BLaER1 (cell line): ENCODE results near the gene ARPC1B.
A peak's percentile ranks its signal among the peaks of the same experiment; 100 is the strongest.
"Not testable (repeated sequence)": the region's sequence is repeated elsewhere in the genome, so short reads cannot be mapped to it uniquely, and the experiment has no call there.

Experiments
- H3K27ac ChIP-seq: shearing (Covaris generic); formaldehyde crosslinking; 2 replicates; pipeline ENCODE4 v1.8.1; 2022
- H3K27me3 ChIP-seq: shearing (Covaris generic); formaldehyde crosslinking; 2 replicates; pipeline ENCODE4 v1.8.1; 2022
- H3K36me3 ChIP-seq: shearing (Covaris generic); formaldehyde crosslinking; 2 replicates; pipeline ENCODE4 v1.8.1; 2022
- H3K4me1 ChIP-seq: shearing (Covaris generic); formaldehyde crosslinking; 2 replicates; pipeline ENCODE4 v1.8.1; 2022
- H3K4me2 ChIP-seq: shearing (Covaris generic); formaldehyde crosslinking; 2 replicates; pipeline ENCODE4 v1.8.1; 2022
- H3K4me3 ChIP-seq: shearing (Covaris generic); formaldehyde crosslinking; 2 replicates; pipeline ENCODE4 v1.8.1; 2022
- H3K9ac ChIP-seq: shearing (Covaris generic); formaldehyde crosslinking; 2 replicates; pipeline ENCODE4 v1.8.1; 2022
- H3K9me3 ChIP-seq: shearing (Covaris generic); formaldehyde crosslinking; 2 replicates; pipeline ENCODE4 v1.8.1; 2022
- H4K20me1 ChIP-seq: shearing (Covaris generic); formaldehyde crosslinking; 2 replicates; pipeline ENCODE4 v1.8.1; 2022
- Cebpa-rat ChIP-seq: shearing (Covaris generic); IDR thresholded peaks from 2 replicates; pipeline ENCODE4 v1.8.1; 2022

The ARPC1B gene

GRCh38 chr7:99368750-99369389, 5.7 kb upstream of the ARPC1B start:
- H3K4me1 ChIP-seq = peaks cover 2% of the 10 kb centered on the region; the same call in 1 of the 2 replicates
- 0 out of 2 replicates have a peak, but pooled peaks cover 5% of the 10 kb centered on the region for H4K20me1 ChIP-seq
- no peak overlapping the region for H3K4me2 ChIP-seq
- H3K36me3 ChIP-seq = peaks cover 55% of the 10 kb centered on the region
- no peak overlapping the region for H3K27ac ChIP-seq
- no peaks in the 10 kb centered on the region for H3K9me3 ChIP-seq
- TF ChIP-seq Cebpa-rat = no peak
- no peak overlapping the region for H3K4me3 ChIP-seq
- no peaks in the 10 kb centered on the region for H3K27me3 ChIP-seq
- H3K9ac ChIP-seq = no peak overlapping the region

- H3K4me3 ChIP-seq = no peak overlapping the region
- no peak for TF ChIP-seq Cebpa-rat
- no peaks in the 10 kb centered on the region for H3K27me3 ChIP-seq
- 0 out of 2 replicates have a peak, but pooled peaks cover 3% of the 10 kb centered on the region for H4K20me1 ChIP-seq
- peaks cover 45% of the 10 kb centered on the region for H3K36me3 ChIP-seq
- peaks cover 4% of the 10 kb centered on the region; the same call in 1 of the 2 replicates for H3K4me1 ChIP-seq
- H3K9ac ChIP-seq = no peak overlapping the region
- H3K27ac ChIP-seq = no peak overlapping the region
- no peaks in the 10 kb centered on the region for H3K9me3 ChIP-seq
- no peak overlapping the region for H3K4me2 ChIP-seq
Observed at GRCh38 chr7:99369767-99370391, 4.7 kb upstream of the ARPC1B start.

DNA sequence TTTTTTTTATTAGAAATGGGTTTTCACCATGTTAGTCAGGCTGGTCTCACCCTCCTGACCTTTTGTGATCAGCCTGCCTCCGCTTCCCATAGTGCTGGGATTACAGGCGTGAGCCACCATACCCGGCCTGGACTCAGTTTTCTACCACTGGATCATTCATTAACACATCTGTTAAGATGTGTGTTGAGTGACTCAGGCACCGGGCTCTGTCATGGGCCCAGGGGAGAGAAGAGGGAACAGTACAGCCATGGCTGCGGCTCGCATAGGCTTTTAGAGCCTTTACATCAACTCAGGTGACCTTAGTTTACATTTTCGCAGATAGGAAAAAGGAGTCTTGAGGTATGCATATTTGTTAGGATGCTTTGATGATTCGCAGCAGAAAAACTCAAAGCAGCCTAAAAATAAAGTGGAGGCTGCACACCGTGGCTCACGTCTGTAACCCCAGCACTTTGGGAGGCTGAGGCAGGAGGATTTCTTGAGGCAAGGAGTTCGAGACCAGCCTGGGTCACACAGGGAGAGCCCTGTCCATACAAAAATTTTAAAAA, 3.1 kb upstream of the ARPC1B start:
- H3K9ac ChIP-seq = no peak overlapping the region; the same call in 1 of the 2 replicates
- peaks cover 29% of the 10 kb centered on the region for H3K36me3 ChIP-seq
- TF ChIP-seq Cebpa-rat = no peak
- H3K4me1 ChIP-seq = peaks cover 15% of the 10 kb centered on the region
- no peak overlapping the region for H3K4me2 ChIP-seq
- no peak overlapping the region for H3K4me3 ChIP-seq
- peaks cover 12% of the 10 kb centered on the region for H4K20me1 ChIP-seq
- H3K27ac ChIP-seq = no peak overlapping the region
- H3K27me3 ChIP-seq = no peaks in the 10 kb centered on the region
- no peaks in the 10 kb centered on the region for H3K9me3 ChIP-seq

GRCh38 chr7:99372275-99373090, 2.0 kb upstream of the ARPC1B start:
- H3K9me3 ChIP-seq = no peaks in the 10 kb centered on the region
- H3K4me2 ChIP-seq = no peak overlapping the region
- H3K9ac ChIP-seq = no peak overlapping the region
- peaks cover 20% of the 10 kb centered on the region for H3K4me1 ChIP-seq
- 0 out of 2 replicates have a peak, but pooled peaks have one; percentile 17 for TF ChIP-seq Cebpa-rat
- H3K27me3 ChIP-seq = no peaks in the 10 kb centered on the region
- H3K27ac ChIP-seq = no peak overlapping the region
- peaks cover 29% of the 10 kb centered on the region for H3K36me3 ChIP-seq
- no peak overlapping the region for H3K4me3 ChIP-seq
- H4K20me1 ChIP-seq = peaks cover 23% of the 10 kb centered on the region

DNA sequence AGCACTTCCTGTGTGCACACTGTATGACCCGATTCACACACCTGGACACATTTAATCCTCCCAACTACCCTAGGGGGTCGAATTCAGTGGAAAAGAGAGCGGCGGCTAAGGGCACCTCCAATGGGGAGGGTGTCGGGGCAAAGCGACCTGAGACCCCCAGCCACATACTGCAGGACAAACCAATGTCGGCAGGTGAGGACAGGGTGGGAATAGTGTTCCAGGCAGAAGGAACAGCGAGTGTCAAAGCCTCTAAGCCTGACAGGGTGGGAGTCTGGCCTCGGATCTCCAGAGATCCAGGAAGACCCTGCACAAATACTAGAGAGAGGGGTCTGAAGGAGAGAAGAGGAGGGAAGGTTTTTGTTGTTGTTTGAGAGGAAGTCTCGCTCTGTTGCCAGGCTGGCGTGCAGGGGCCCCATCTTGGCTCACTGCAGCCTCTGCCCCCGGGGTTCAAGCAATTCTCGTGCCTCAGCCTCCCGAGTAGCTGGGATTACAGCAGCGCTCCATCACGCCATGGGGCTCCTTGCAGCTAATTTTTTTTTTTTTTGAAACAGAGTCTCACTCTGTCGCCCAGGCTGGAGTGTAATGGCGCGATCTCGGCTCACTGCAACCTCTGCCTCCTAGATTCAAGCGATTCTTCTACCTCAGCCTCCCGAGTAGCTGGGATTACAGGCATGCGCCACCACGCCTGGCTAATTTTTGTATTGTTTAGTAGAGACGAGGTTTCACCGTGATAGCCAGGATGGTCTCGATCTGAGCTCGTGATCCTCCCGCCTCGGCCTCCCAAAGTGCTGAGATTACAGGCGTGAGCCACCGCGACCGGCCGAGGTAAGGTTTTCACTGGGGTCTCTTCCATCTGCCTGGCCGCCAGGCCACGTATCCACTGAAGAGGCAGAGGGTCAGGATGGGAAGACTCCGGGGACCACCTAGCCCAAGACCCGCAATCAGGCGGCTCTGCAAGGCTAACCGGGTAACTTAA, 1.2 kb upstream of the ARPC1B start:
- H3K9me3 ChIP-seq = no peaks in the 10 kb centered on the region
- H4K20me1 ChIP-seq = peaks cover 32% of the 10 kb centered on the region
- peak overlapping the region; percentile 78; the same call in 1 of the 2 replicates for H3K9ac ChIP-seq
- H3K4me2 ChIP-seq = peak overlapping the region; percentile 74
- H3K27me3 ChIP-seq = no peaks in the 10 kb centered on the region
- no peak for TF ChIP-seq Cebpa-rat
- peaks cover 33% of the 10 kb centered on the region for H3K36me3 ChIP-seq
- no peak overlapping the region for H3K27ac ChIP-seq
- H3K4me3 ChIP-seq = peak overlapping the region; percentile 82
- H3K4me1 ChIP-seq = peaks cover 20% of the 10 kb centered on the region

GRCh38 chr7:99375070-99375807, 709 bp downstream of the ARPC1B start:
- H3K4me1 ChIP-seq = peaks cover 37% of the 10 kb centered on the region
- peak overlapping the region; percentile 78 for H3K9ac ChIP-seq
- TF ChIP-seq Cebpa-rat = no peak
- H3K4me3 ChIP-seq = peak overlapping the region; percentile 82
- peak overlapping the region; percentile 74 for H3K4me2 ChIP-seq
- H4K20me1 ChIP-seq = peaks cover 44% of the 10 kb centered on the region
- peaks cover 23% of the 10 kb centered on the region for H3K36me3 ChIP-seq
- H3K27ac ChIP-seq = peak overlapping the region; percentile 75
- no peaks in the 10 kb centered on the region for H3K27me3 ChIP-seq
- H3K9me3 ChIP-seq = no peaks in the 10 kb centered on the region

DNA sequence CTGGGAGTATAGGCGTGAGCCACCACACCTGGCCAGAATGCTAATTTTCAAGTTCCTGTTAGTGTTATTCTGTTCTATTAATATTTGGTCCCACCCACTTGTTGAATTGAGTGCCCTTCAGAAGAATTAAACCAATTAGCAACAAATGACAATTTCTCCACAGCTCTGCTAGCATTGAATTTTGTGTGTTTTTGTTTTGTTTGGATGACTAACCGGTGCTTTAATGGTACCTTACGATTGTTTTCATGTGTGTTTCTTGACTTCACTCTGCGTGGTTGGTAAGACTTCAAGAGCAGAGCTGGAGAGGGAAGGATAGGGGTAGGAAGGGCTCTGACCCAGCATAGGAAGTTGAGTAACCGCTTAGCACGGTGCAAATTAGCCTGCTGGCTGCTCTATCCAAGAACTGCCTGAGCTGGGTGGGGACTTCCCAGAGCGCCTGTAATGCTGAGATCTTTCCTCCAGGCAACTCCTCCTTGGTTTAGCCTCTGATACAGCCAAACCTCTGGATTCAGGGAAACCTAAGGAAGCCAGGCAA, 4.6 kb downstream of the ARPC1B start:
- H3K4me3 ChIP-seq = peak overlapping the region; percentile 52; the same call in 1 of the 2 replicates

GRCh38 chr7:99379693-99380031, 5.1 kb downstream of the ARPC1B start:
- peak overlapping the region; percentile 76 for H3K9ac ChIP-seq
- peaks cover 81% of the 10 kb centered on the region for H4K20me1 ChIP-seq
- not testable (repeated sequence) for H3K27me3 ChIP-seq, H3K9me3 ChIP-seq
- H3K4me3 ChIP-seq = peak overlapping the region; percentile 52
- peak overlapping the region; percentile 87 for H3K27ac ChIP-seq
- H3K4me1 ChIP-seq = peaks cover 52% of the 10 kb centered on the region
- peak overlapping the region; percentile 85 for H3K4me2 ChIP-seq
- peaks cover 56% of the 10 kb centered on the region for H3K36me3 ChIP-seq

More for the DNA sequence above, 4.6 kb downstream of the ARPC1B start:
- Histone ChIP-seq H3K36me3 (peaks cover 51% of the 10 kb centered on the region), H3K27ac (peak overlapping the region; percentile 87), H3K4me2 (peak overlapping the region; percentile 85), H3K4me1 (peaks cover 52% of the 10 kb centered on the region), H4K20me1 (peaks cover 77% of the 10 kb centered on the region), H3K9me3 (no peaks in the 10 kb centered on the region), H3K9ac (peak overlapping the region; percentile 76), H3K27me3 (no peaks in the 10 kb centered on the region)
- TF ChIP-seq Cebpa-rat = no peak
